ENCODE measurements around the gene RAPSN.

Gene RAPSN

GRCh38 chr11:47451990-47452389 is 3.1 kb upstream of the RAPSN start:
- no peak for TF ChIP-seq CTCF (IDR thresholded peaks at IDR 0.05; ENCODE audit: low read depth, low read length)
- no peak for DNase-seq (ENCODE audit: extremely low read depth, low read depth)

GRCh38 chr11:47451436-47451835 is 2.5 kb upstream of the RAPSN start:
- TF ChIP-seq CTCF (IDR thresholded peaks at IDR 0.05; ENCODE audit: low read depth, low read length), result no peak
- DNase-seq (ENCODE audit: extremely low read depth, low read depth), result no peak

- TF ChIP-seq CTCF (IDR thresholded peaks at IDR 0.05; ENCODE audit: low read depth, low read length), result no peak
- DNase-seq (ENCODE audit: extremely low read depth, low read depth), result no peak
Observed at GRCh38 chr11:47449541-47449940, 605 bp upstream of the RAPSN start.

GRCh38 chr11:47447906-47448305 is 1.0 kb downstream of the RAPSN start:
- no peak for DNase-seq (ENCODE audit: extremely low read depth, low read depth)
- no peak for TF ChIP-seq CTCF (IDR thresholded peaks at IDR 0.05; ENCODE audit: low read depth, low read length)

GRCh38 chr11:47446833-47447232 is 2.1 kb downstream of the RAPSN start:
- DNase-seq (ENCODE audit: extremely low read depth, low read depth), result no peak
- no peak for TF ChIP-seq CTCF (IDR thresholded peaks at IDR 0.05; ENCODE audit: low read depth, low read length)

GRCh38 chr11:47445840-47446239 is 3.1 kb downstream of the RAPSN start:
- DNase-seq (ENCODE audit: extremely low read depth, low read depth), result no peak
- no peak for TF ChIP-seq CTCF (IDR thresholded peaks at IDR 0.05; ENCODE audit: low read depth, low read length)

- DNase-seq (ENCODE audit: extremely low read depth, low read depth), result no peak
- TF ChIP-seq CTCF (IDR thresholded peaks at IDR 0.05; ENCODE audit: low read depth, low read length), result no peak
Observed at GRCh38 chr11:47443817-47444216, 5.1 kb downstream of the RAPSN start.
